ENCODE results near the gene GLIS2.

Gene GLIS2

DNA sequence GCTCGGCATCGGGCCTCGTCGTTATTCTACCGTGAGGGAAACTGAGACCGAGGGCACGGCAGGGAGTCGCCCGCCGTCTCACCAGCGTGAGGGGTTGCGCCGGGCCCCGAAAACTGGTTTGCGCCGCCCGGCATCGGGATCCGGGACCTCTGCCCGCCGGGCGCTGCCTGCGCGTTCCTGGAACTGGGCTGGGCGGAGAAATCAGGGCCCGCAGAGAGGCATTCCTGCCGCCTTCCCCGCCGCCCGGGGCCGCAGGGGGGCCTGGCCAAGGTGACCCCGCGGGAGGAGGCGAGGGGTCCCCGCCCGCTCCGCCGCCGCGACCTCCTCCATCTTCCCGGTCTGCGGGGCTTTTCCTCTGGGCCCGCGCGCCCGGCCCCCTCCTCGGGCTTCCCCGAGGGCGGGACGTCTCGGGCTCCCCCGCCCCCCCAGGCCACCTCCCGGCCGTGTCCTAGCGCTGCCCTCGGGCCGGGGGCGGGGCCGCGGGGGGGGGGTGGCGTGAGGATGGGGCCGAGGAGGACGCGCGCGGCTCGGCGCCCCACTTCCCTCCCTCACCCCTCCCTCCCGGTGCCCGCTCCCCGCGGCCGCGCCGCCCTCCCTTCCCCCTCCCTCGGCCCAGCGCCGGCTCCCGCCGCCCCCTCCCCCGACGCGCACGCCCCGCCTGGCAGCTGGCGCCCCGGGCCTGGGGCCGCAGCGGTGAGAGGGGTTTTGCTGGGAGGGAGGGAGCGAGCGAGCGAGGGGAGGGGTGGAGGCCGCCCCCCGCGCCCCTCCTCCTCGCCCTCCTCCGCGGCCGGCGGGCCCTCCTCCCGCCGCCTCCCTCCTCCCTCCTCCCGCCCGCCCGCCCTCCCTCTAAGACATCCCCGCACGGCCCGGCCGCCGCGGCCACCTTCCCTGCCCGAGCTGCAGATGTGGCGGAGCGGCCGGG, at the start of gene GLIS2 (continued):
- TF ChIP-seq, protein P1, sequence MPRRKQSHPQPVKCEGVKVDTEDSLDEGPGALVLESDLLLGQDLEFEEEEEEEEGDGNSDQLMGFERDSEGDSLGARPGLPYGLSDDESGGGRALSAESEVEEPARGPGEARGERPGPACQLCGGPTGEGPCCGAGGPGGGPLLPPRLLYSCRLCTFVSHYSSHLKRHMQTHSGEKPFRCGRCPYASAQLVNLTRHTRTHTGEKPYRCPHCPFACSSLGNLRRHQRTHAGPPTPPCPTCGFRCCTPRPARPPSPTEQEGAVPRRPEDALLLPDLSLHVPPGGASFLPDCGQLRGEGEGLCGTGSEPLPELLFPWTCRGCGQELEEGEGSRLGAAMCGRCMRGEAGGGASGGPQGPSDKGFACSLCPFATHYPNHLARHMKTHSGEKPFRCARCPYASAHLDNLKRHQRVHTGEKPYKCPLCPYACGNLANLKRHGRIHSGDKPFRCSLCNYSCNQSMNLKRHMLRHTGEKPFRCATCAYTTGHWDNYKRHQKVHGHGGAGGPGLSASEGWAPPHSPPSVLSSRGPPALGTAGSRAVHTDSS (tag by site-specific recombination; IDR thresholded peaks at IDR 0.05), result no peak
- TF ChIP-seq GLIS1 (tag by site-specific recombination; IDR thresholded peaks at IDR 0.05) (peak; percentile 44; the same call in 1 of the 2 replicates), ZNF521 (tag by site-specific recombination; IDR thresholded peaks at IDR 0.05) (no peak), ZNF707 (tag by site-specific recombination; IDR thresholded peaks at IDR 0.05) (no peak), ZNF768 (tag by site-specific recombination; IDR thresholded peaks at IDR 0.05) (no peak), ZNF837 (tag by site-specific recombination; IDR thresholded peaks at IDR 0.05) (no peak), ZNF560 (tag by site-specific recombination; IDR thresholded peaks at IDR 0.05; ENCODE audit: borderline replicate concordance) (no peak), ZNF184 (tag by site-specific recombination; IDR thresholded peaks at IDR 0.05) (0 out of 2 replicates have a peak, but pooled peaks have one; percentile 20), ZNF777 (tag by site-specific recombination; IDR thresholded peaks at IDR 0.05; ENCODE audit: borderline replicate concordance) (no peak), ZNF596 (tag by site-specific recombination; IDR thresholded peaks at IDR 0.05) (peak; percentile 68), SP3 (tag by site-specific recombination; IDR thresholded peaks at IDR 0.05) (peak; percentile 64), TSHZ1 (tag by site-specific recombination; IDR thresholded peaks at IDR 0.05; ENCODE audit: borderline replicate concordance) (no peak), ZFP37 (tag by site-specific recombination; IDR thresholded peaks at IDR 0.05) (peak; percentile 6; the same call in 1 of the 2 replicates), SETDB1 (IDR thresholded peaks at IDR 0.05; ENCODE audit: insufficient read length, low read length) (no peak), ZEB2 (tag by site-specific recombination; IDR thresholded peaks at IDR 0.05) (0 out of 2 replicates have a peak, but pooled peaks have one; percentile 7), IKZF3 (tag by site-specific recombination; IDR thresholded peaks at IDR 0.05) (peak; percentile 31; the same call in 1 of the 2 replicates), ZNF324 (tag by site-specific recombination; IDR thresholded peaks at IDR 0.05) (no peak), ZBTB8A (tag by site-specific recombination; IDR thresholded peaks at IDR 0.05) (peak; percentile 96), ZSCAN30 (tag by site-specific recombination; IDR thresholded peaks at IDR 0.05) (0 out of 2 replicates have a peak, but pooled peaks have one; percentile 40), ZXDB (tag by site-specific recombination; IDR thresholded peaks at IDR 0.05) (peak; percentile 33; the same call in 1 of the 2 replicates), ZNF623 (tag by site-specific recombination; IDR thresholded peaks at IDR 0.05) (0 out of 2 replicates have a peak, but pooled peaks have one; percentile 4), ZFHX2 (tag by site-specific recombination; conservative IDR thresholded peaks at IDR 0.05) (peak; percentile 40; the same call in 1 of the 2 replicates), ZNF37A (tag by site-specific recombination; IDR thresholded peaks at IDR 0.05) (no peak)
- TF ChIP-seq, protein P2, sequence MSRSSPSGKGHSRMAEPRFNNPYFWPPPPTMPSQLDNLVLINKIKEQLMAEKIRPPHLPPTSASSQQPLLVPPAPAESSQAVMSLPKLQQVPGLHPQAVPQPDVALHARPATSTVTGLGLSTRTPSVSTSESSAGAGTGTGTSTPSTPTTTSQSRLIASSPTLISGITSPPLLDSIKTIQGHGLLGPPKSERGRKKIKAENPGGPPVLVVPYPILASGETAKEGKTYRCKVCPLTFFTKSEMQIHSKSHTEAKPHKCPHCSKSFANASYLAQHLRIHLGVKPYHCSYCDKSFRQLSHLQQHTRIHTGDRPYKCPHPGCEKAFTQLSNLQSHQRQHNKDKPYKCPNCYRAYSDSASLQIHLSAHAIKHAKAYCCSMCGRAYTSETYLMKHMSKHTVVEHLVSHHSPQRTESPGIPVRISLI (tag by site-specific recombination; IDR thresholded peaks at IDR 0.05), result no peak
- TF ChIP-seq, protein P3, sequence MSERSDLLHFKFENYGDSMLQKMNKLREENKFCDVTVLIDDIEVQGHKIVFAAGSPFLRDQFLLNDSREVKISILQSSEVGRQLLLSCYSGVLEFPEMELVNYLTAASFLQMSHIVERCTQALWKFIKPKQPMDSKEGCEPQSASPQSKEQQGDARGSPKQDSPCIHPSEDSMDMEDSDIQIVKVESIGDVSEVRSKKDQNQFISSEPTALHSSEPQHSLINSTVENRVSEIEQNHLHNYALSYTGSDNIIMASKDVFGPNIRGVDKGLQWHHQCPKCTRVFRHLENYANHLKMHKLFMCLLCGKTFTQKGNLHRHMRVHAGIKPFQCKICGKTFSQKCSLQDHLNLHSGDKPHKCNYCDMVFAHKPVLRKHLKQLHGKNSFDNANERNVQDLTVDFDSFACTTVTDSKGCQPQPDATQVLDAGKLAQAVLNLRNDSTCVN (tag by site-specific recombination; optimal IDR thresholded peaks at IDR 0.05), result peak; percentile 85
- TF ChIP-seq, protein P4, sequence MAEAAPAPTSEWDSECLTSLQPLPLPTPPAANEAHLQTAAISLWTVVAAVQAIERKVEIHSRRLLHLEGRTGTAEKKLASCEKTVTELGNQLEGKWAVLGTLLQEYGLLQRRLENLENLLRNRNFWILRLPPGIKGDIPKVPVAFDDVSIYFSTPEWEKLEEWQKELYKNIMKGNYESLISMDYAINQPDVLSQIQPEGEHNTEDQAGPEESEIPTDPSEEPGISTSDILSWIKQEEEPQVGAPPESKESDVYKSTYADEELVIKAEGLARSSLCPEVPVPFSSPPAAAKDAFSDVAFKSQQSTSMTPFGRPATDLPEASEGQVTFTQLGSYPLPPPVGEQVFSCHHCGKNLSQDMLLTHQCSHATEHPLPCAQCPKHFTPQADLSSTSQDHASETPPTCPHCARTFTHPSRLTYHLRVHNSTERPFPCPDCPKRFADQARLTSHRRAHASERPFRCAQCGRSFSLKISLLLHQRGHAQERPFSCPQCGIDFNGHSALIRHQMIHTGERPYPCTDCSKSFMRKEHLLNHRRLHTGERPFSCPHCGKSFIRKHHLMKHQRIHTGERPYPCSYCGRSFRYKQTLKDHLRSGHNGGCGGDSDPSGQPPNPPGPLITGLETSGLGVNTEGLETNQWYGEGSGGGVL (tag by site-specific recombination; IDR thresholded peaks at IDR 0.05), result peak; percentile 85
- TF ChIP-seq, protein P5, sequence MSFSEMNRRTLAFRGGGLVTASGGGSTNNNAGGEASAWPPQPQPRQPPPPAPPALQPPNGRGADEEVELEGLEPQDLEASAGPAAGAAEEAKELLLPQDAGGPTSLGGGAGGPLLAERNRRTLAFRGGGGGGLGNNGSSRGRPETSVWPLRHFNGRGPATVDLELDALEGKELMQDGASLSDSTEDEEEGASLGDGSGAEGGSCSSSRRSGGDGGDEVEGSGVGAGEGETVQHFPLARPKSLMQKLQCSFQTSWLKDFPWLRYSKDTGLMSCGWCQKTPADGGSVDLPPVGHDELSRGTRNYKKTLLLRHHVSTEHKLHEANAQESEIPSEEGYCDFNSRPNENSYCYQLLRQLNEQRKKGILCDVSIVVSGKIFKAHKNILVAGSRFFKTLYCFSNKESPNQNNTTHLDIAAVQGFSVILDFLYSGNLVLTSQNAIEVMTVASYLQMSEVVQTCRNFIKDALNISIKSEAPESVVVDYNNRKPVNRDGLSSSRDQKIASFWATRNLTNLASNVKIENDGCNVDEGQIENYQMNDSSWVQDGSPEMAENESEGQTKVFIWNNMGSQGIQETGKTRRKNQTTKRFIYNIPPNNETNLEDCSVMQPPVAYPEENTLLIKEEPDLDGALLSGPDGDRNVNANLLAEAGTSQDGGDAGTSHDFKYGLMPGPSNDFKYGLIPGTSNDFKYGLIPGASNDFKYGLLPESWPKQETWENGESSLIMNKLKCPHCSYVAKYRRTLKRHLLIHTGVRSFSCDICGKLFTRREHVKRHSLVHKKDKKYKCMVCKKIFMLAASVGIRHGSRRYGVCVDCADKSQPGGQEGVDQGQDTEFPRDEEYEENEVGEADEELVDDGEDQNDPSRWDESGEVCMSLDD (tag by site-specific recombination; IDR thresholded peaks at IDR 0.05), result peak; percentile 60; the same call in 1 of the 2 replicates
